Keratinocyte (primary cell): ENCODE measurements around the gene ERVMER34-1. TPM values are rescaled to one million over a fixed set of nuclear protein-coding genes. Genes with fewer than 3 reads are reported as not detected.

Experiments
- DNase-seq: peaks from one replicate; pipeline ENCODE4 v3.0.0-alpha.2; 2011; ENCODE audit warnings: low read depth, missing footprints, low spot score
- FAIRE-seq: peaks from 2 replicates; lab custom pipeline; 2011; peaks lifted over from hg19 to GRCh38; lab: Jason Lieb, UNC
- H2AFZ ChIP-seq: 2 replicates; pipeline ENCODE4 v1.6.0; 2012; ENCODE audit warnings: low read length, control low read depth, inconsistent platforms; ENCODE audit not compliant: control insufficient read depth
- H3K27ac ChIP-seq: 2 replicates; pipeline ENCODE4 v1.5.1; 2011; ENCODE audit warnings: low read length; ENCODE audit not compliant: control insufficient read depth, insufficient read depth
- H3K27me3 ChIP-seq: 3 replicates; pipeline ENCODE4 v1.6.0; 2011; ENCODE audit warnings: low read length; ENCODE audit not compliant: control insufficient read depth, insufficient read depth; ENCODE audit errors: extremely low read depth
- H3K36me3 ChIP-seq, 2 experiments: 2 replicates in 1 of 2; 3 replicates in 1 of 2; pipeline ENCODE4 v1.5.1; 2011; ENCODE audit warnings: low read length in 2 of 2, mild to moderate bottlenecking in 1 of 2; ENCODE audit not compliant: control insufficient read depth in 2 of 2, insufficient read depth in 2 of 2; ENCODE audit errors: extremely low read depth in 1 of 2
- H3K4me1 ChIP-seq: 3 replicates; pipeline ENCODE4 v1.5.1; 2011; ENCODE audit warnings: low read length; ENCODE audit not compliant: control insufficient read depth, insufficient read depth; ENCODE audit errors: extremely low read depth
- H3K4me2 ChIP-seq: 3 replicates; pipeline ENCODE4 v1.6.0; 2011; ENCODE audit warnings: low read depth, low read length; ENCODE audit not compliant: control insufficient read depth, insufficient read depth; ENCODE audit errors: extremely low read depth
- H3K4me3 ChIP-seq, 3 experiments: fragments of 200-600 bp in 1 of 3; sonication (generic) in 1 of 3; 2 replicates in 2 of 3; 3 replicates in 1 of 3; pipeline ENCODE4 v1.5.1; 2011 to 2016; ENCODE audit warnings: low read length in 3 of 3, mild to moderate bottlenecking in 3 of 3, control low read depth in 2 of 3, inconsistent platforms in 1 of 3, low read depth in 1 of 3, mixed read lengths in 1 of 3, mixed run types in 1 of 3, moderate library complexity in 1 of 3; ENCODE audit not compliant: control insufficient read depth in 2 of 3, insufficient read depth in 2 of 3; ENCODE audit errors: extremely low read depth in 1 of 3
- H3K79me2 ChIP-seq: 2 replicates; pipeline ENCODE4 v1.6.0; 2012; ENCODE audit warnings: low read length; ENCODE audit not compliant: control insufficient read depth, insufficient read depth
- H3K9ac ChIP-seq: 3 replicates; pipeline ENCODE4 v1.6.0; 2011; ENCODE audit warnings: low read length; ENCODE audit not compliant: control insufficient read depth, insufficient read depth; ENCODE audit errors: extremely low read depth
- H3K9me1 ChIP-seq: 3 replicates; pipeline ENCODE4 v1.6.0; 2011; ENCODE audit warnings: low read length; ENCODE audit not compliant: control insufficient read depth, insufficient read depth; ENCODE audit errors: extremely low read depth
- H3K9me3 ChIP-seq: 2 replicates; pipeline ENCODE4 v1.5.1; 2012; ENCODE audit warnings: low read depth, low read length; ENCODE audit not compliant: control insufficient read depth
- H4K20me1 ChIP-seq: 3 replicates; pipeline ENCODE4 v1.6.0; 2011; ENCODE audit warnings: low read length; ENCODE audit not compliant: control insufficient read depth, insufficient read depth; ENCODE audit errors: extremely low read depth
- EZH2 ChIP-seq: IDR thresholded peaks from one replicate; pipeline ENCODE4 v1.6.1; 2012; ENCODE audit warnings: inconsistent platforms, mild to moderate bottlenecking, low read length, moderate library complexity
- dilution Hi-C: fragments of 300-500 bp; cut with MboI; formaldehyde crosslinking; loops from one replicate; pipeline ENCODE4 v1.7.0; 2020; ENCODE audit warnings: low sequenced_read_pairs; ENCODE audit not compliant: extremely low pct_ligation_motif_present
- polyA plus RNA-seq, 5 experiments: library from polyadenylated mRNA; depleted of rRNA in 3 of 5; stranded (reverse) in 3 of 5; stranded (forward) in 1 of 5; unstranded in 1 of 5; fragments of >200 nt; gene quantifications; 1 replicate in 1 of 5; 2 replicates in 3 of 5; 3 replicates in 1 of 5; pipeline versions ENCODE4 v1.2.1 to v1.2.3, GENCODE V29; 2011 to 2012; ENCODE audit warnings: missing spikeins in 2 of 5, low read depth in 1 of 5, low replicate concordance in 1 of 5
- small RNA-seq, 3 experiments: library from RNA; depleted of rRNA; stranded (forward); fragments of <200 nt; gene quantifications; one replicate each; pipeline ENCODE3, GENCODE V24; 2012; ENCODE audit warnings: low read depth in 3 of 3, low replicate concordance in 1 of 3; ENCODE audit not compliant: insufficient read length in 3 of 3
- TF ChIP-seq, protein P1 (sequence below), 3 experiments: IDR thresholded peaks in 1 of 3; conservative IDR thresholded peaks in 1 of 3; optimal IDR thresholded peaks in 1 of 3; 2 replicates in 2 of 3; 3 replicates in 1 of 3; pipeline versions ENCODE3 to v1.5.1; 2011; ENCODE audit warnings: low read length in 3 of 3, mild to moderate bottlenecking in 3 of 3, moderate library complexity in 2 of 3, control low read depth in 1 of 3, inconsistent platforms in 1 of 3; ENCODE audit not compliant: insufficient read depth in 2 of 3; ENCODE audit errors: extremely low read depth in 1 of 3

The ERVMER34-1 gene
- polyA plus RNA-seq, 1 donor (not counting 4 experiments of a cell fraction or from before 2014, with no cell fraction given), result 4.3 TPM

DNA sequence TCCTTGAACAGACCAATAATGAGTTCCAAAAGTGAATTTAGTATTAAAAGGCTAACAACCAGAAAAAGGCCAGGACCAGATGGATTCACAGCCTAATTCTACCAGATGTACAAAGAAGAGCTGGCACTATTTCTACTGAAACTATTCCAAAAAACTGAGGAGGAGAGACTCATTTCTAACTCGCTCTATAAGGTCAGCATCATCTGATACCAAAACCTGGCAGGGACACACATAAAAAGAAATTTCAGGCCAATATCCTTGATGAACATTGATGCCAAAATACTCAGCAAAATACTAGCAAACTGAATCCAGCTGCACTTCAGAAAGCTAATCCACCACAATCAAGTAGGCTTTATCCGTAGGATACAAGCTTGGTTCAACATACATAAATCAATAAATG lies 56.3 kb downstream of the ERVMER34-1 start:
- Histone ChIP-seq H3K4me3 (no peak overlapping the region), H3K4me2 (no peak overlapping the region), H3K4me1 (no peaks in the 10 kb centered on the region), H3K9ac (no peak overlapping the region), H3K9me1 (no peaks in the 10 kb centered on the region), H3K36me3 (no peaks in the 10 kb centered on the region), H4K20me1 (no peaks in the 10 kb centered on the region), H3K9me3 (peaks cover 2% of the 10 kb centered on the region), H2AFZ (no peak overlapping the region), H3K79me2 (no peaks in the 10 kb centered on the region), H3K27me3 (no peaks in the 10 kb centered on the region), H3K27ac (no peak overlapping the region)
- no peak for DNase-seq
- TF ChIP-seq EZH2, result no peak
- TF ChIP-seq, protein P1, sequence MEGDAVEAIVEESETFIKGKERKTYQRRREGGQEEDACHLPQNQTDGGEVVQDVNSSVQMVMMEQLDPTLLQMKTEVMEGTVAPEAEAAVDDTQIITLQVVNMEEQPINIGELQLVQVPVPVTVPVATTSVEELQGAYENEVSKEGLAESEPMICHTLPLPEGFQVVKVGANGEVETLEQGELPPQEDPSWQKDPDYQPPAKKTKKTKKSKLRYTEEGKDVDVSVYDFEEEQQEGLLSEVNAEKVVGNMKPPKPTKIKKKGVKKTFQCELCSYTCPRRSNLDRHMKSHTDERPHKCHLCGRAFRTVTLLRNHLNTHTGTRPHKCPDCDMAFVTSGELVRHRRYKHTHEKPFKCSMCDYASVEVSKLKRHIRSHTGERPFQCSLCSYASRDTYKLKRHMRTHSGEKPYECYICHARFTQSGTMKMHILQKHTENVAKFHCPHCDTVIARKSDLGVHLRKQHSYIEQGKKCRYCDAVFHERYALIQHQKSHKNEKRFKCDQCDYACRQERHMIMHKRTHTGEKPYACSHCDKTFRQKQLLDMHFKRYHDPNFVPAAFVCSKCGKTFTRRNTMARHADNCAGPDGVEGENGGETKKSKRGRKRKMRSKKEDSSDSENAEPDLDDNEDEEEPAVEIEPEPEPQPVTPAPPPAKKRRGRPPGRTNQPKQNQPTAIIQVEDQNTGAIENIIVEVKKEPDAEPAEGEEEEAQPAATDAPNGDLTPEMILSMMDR (optimal IDR thresholded peaks at IDR 0.05 in 1 of 3, IDR thresholded peaks at IDR 0.05 in 1 of 3, conservative IDR thresholded peaks at IDR 0.05 in 1 of 3; ENCODE audit: extremely low read depth in 1 of 3, insufficient read depth in 2 of 3, low read length in 3 of 3), result no peak
- FAIRE-seq, result no peak
- dilution Hi-C loops, result no loop called here

DNA sequence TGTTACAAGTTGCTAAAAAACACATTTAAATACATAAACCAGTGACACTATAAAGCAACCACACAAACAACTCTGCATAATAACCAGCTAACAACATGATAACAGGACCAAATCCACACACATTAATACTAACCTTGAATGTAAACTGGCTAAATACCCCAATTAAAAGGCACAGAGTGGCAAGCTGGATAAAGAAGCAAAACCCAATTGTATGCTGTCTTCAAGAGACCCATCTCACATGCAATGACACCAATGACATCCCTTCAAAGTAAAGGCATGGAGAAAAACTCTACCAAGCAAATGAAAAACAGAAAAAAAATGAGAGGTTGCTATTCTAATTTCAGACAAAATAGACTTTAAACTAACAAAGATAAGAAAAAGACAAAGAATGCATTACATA lies 57.7 kb downstream of the ERVMER34-1 start:
- no peak for TF ChIP-seq EZH2
- TF ChIP-seq, protein P1 (optimal IDR thresholded peaks at IDR 0.05 in 1 of 3, IDR thresholded peaks at IDR 0.05 in 1 of 3, conservative IDR thresholded peaks at IDR 0.05 in 1 of 3; ENCODE audit: extremely low read depth in 1 of 3, insufficient read depth in 2 of 3, low read length in 3 of 3), result no peak

More for the DNA sequence above, 57.7 kb downstream of the ERVMER34-1 start:
- Histone ChIP-seq H3K36me3 (no peaks in the 10 kb centered on the region), H3K4me1 (no peaks in the 10 kb centered on the region), H3K4me3 (no peak overlapping the region), H3K9ac (no peak overlapping the region), H3K4me2 (no peak overlapping the region), H4K20me1 (no peaks in the 10 kb centered on the region), H3K79me2 (no peaks in the 10 kb centered on the region), H2AFZ (no peak overlapping the region), H3K9me1 (no peaks in the 10 kb centered on the region), H3K27me3 (no peaks in the 10 kb centered on the region), H3K27ac (no peak overlapping the region), H3K9me3 (peaks cover 2% of the 10 kb centered on the region)
- DNase-seq (no peak), FAIRE-seq (no peak)
- dilution Hi-C loops, result no loop called here

Small RNA genes within 50 kb of the gene (small RNA-seq; reads per million reads assigned to genes)
- gene MIR4449, result 0.47 to 2.0 (median 0.67) reads per million in 3 experiments
- 0 reads per million in 3 experiments for gene RF00019
- 0 reads per million in 3 experiments for gene RF00568
- gene SNORA26, result 8.4 to 64.5 (median 20.7) reads per million in 3 experiments

Other genes starting within 250 kb of the ERVMER34-1 start
- 13.7 to 20.4 TPM (median 14.4 TPM) in 3 replicates for gene USP46, start 92.1 kb downstream of the ERVMER34-1 start, polyA plus RNA-seq
- 1.1 to 1.7 TPM (median 1.4 TPM) in 3 replicates for gene RASL11B, start 110.9 kb upstream of the ERVMER34-1 start, polyA plus RNA-seq